CD4-positive, CD25-positive, alpha-beta regulatory T cell (primary cell): ENCODE measurements around the gene STX5. TPM values are rescaled to one million over a fixed set of nuclear protein-coding genes. Genes with fewer than 3 reads are reported as not detected.
"Not testable (repeated sequence)": the region's sequence is repeated elsewhere in the genome, so short reads cannot be mapped to it uniquely, and the experiment has no call there.

Experiments
- ATAC-seq, 2 donors: fragments of 150-1000 bp; cut with Tn5 transposase; one replicate each; pipeline ENCODE4 v1.10.0; 2021; ENCODE audit warnings: low read depth in 2 of 2, moderate number of reproducible peaks in 2 of 2, moderate library complexity in 1 of 2
- DNase-seq, 3 donors: peaks; one replicate each; pipeline versions ENCODE4 v3.0.0 to v3.0.0-alpha.2; 2012 to 2022; ENCODE audit warnings: mixed read lengths in 1 of 3
- H3K27ac ChIP-seq: one replicate; pipeline ENCODE4 v1.7.0; 2013; ENCODE audit warnings: mild to moderate bottlenecking, low read length; ENCODE audit not compliant: insufficient read depth, poor library complexity, severe bottlenecking
- H3K27me3 ChIP-seq: one replicate; pipeline ENCODE4 v1.7.0; 2013; ENCODE audit warnings: low read length; ENCODE audit not compliant: control insufficient read depth, insufficient read depth
- H3K36me3 ChIP-seq: one replicate; pipeline ENCODE4 v1.7.0; 2013; ENCODE audit warnings: mild to moderate bottlenecking, low read length, moderate library complexity; ENCODE audit not compliant: control insufficient read depth, insufficient read depth
- H3K4me1 ChIP-seq: 2 replicates; pipeline ENCODE4 v1.7.0; 2013; ENCODE audit warnings: mild to moderate bottlenecking, low read length; ENCODE audit not compliant: insufficient read depth, control insufficient read depth, poor library complexity, severe bottlenecking
- H3K4me3 ChIP-seq: one replicate; pipeline ENCODE4 v1.7.0; 2013; ENCODE audit warnings: low read depth, mild to moderate bottlenecking, low read length, moderate library complexity
- H3K9me3 ChIP-seq, 2 experiments: 1 replicate in 1 of 2; 2 replicates in 1 of 2; pipeline ENCODE4 v1.7.0; 2013; ENCODE audit warnings: low read length in 2 of 2, mild to moderate bottlenecking in 1 of 2, moderate library complexity in 1 of 2; ENCODE audit not compliant: control insufficient read depth in 2 of 2
- H3K27ac Mint-ChIP-seq, 3 donors: one replicate each; pipeline ENCODE4 v1.8.0; 2020 to 2022; ENCODE audit warnings: mild to moderate bottlenecking in 3 of 3, mixed read lengths in 3 of 3, moderate library complexity in 2 of 3
- H3K27me3 Mint-ChIP-seq: one replicate; pipeline ENCODE4 v1.8.0; 2022; ENCODE audit warnings: mild to moderate bottlenecking, mixed read lengths
- H3K36me3 Mint-ChIP-seq: one replicate; pipeline ENCODE4 v1.8.0; 2020; ENCODE audit warnings: mixed read lengths
- H3K4me1 Mint-ChIP-seq, 4 donors: one replicate each; pipeline ENCODE4 v1.8.0; 2020 to 2022; ENCODE audit warnings: mixed read lengths in 4 of 4, mild to moderate bottlenecking in 1 of 4
- H3K4me3 Mint-ChIP-seq, 4 donors: one replicate each; pipeline ENCODE4 v1.8.0; 2020 to 2022; ENCODE audit warnings: mild to moderate bottlenecking in 4 of 4, mixed read lengths in 4 of 4, moderate library complexity in 3 of 4
- H3K9me3 Mint-ChIP-seq, 7 donors: one replicate each; pipeline ENCODE4 v1.8.0; 2020 to 2022; ENCODE audit warnings: mixed read lengths in 7 of 7, mild to moderate bottlenecking in 3 of 7, moderate library complexity in 2 of 7
- polyA plus RNA-seq, 4 donors: library from polyadenylated mRNA; unstranded; fragments of 300-500 nt; fragmentation: Illumina TruSeq; gene quantifications; one replicate each; pipeline ENCODE4 v1.2.3, GENCODE V29; 2021
- total RNA-seq: library from RNA; stranded (reverse); gene quantifications from one replicate; pipeline ENCODE4 v1.2.3, GENCODE V29; 2022

Gene STX5
- total and polyA plus RNA-seq, 5 donors from 2014 or later: 28.2 to 128 (median 37.4) TPM

GRCh38 chr11:62770778-62771143 is 61.1 kb downstream of the STX5 start:
- Histone ChIP-seq H3K9me3 (no peaks in the 10 kb centered on the region), H3K4me3 (peak overlapping the region; percentile 93), H3K36me3 (peaks cover 15% of the 10 kb centered on the region), H3K27me3 (no peaks in the 10 kb centered on the region), H3K27ac (peak overlapping the region; percentile 92), H3K4me1 (peaks cover 15% of the 10 kb centered on the region)
- H3K4me3 Mint-ChIP-seq: peak overlapping the region; percentile 88 to 97 (median 94)
- ATAC-seq (peak in 1 of 2 donors; percentile 4), DNase-seq (no peak)
- H3K36me3 Mint-ChIP-seq: peaks cover 15% of the 10 kb centered on the region
- peak overlapping the region; percentile 90 to 97 (median 95) for H3K27ac Mint-ChIP-seq
- H3K27me3 Mint-ChIP-seq: no peaks in the 10 kb centered on the region
- H3K4me1 Mint-ChIP-seq: peaks cover 6 to 32% (median 17%) of the 10 kb centered on the region in 4 donors
- no peaks in the 10 kb centered on the region for H3K9me3 Mint-ChIP-seq

- H3K9me3 Mint-ChIP-seq, DNase-seq, H3K36me3 Mint-ChIP-seq, H3K27me3 ChIP-seq, H3K36me3 ChIP-seq, ATAC-seq, H3K27me3 Mint-ChIP-seq, H3K9me3 ChIP-seq: not testable (repeated sequence)
- H3K4me1 ChIP-seq: peaks cover 19% of the 10 kb centered on the region
- Mint-ChIP-seq H3K4me3 (peak overlapping the region; percentile 97 to 99 (median 98)), H3K27ac (peak overlapping the region in 2 of 3 donors; percentile 97 to 98), H3K4me1 (peaks cover 4 to 37% (median 13%) of the 10 kb centered on the region in 4 donors)
- H3K27ac ChIP-seq: peak overlapping the region; percentile 87
- H3K4me3 ChIP-seq: peak overlapping the region; percentile 19
Observed at GRCh38 chr11:62760867-62761227, 71.0 kb downstream of the STX5 start.

- ATAC-seq: no peak
- peaks cover 24% of the 10 kb centered on the region for H3K4me1 ChIP-seq
- DNase-seq: no peak
- H3K27me3 Mint-ChIP-seq: peaks cover 7% of the 10 kb centered on the region
- H3K36me3 Mint-ChIP-seq: peaks cover 3% of the 10 kb centered on the region
- H3K9me3 ChIP-seq: no peaks in the 10 kb centered on the region
- H3K9me3 Mint-ChIP-seq: no peaks in the 10 kb centered on the region
- no peaks in the 10 kb centered on the region for H3K27me3 ChIP-seq
- H3K27ac ChIP-seq: no peak overlapping the region
- no peak overlapping the region for H3K4me3 Mint-ChIP-seq
- H3K4me3 ChIP-seq: no peak overlapping the region
- peaks cover 4 to 32% (median 20%) of the 10 kb centered on the region in 4 donors for H3K4me1 Mint-ChIP-seq
- H3K27ac Mint-ChIP-seq: no peak overlapping the region
- peaks cover 3% of the 10 kb centered on the region for H3K36me3 ChIP-seq
Observed at GRCh38 chr11:62757846-62758788, 73.7 kb downstream of the STX5 start.

Other genes with a start within 250 kb of the STX5 start
- 22.0 TPM for gene TUT1, start 240.5 kb downstream of the STX5 start, total RNA-seq
- gene TUT1, start 240.5 kb downstream of the STX5 start, polyA plus RNA-seq: 10 to 100 TPM in 3 of 4 donors, 1 to 10 TPM in 1; 6.5 to 11.9 (median 10.9) TPM
- 172 TPM for gene MTA2, start 230.2 kb downstream of the STX5 start, total RNA-seq
- gene MTA2, start 230.2 kb downstream of the STX5 start, polyA plus RNA-seq: 10 to 100 TPM; 30.3 to 38.6 (median 33.9) TPM
- 165 TPM for gene EML3, start 219.3 kb downstream of the STX5 start, total RNA-seq
- gene EML3, start 219.3 kb downstream of the STX5 start, polyA plus RNA-seq: 10 to 100 TPM; 16.1 to 23.2 (median 16.4) TPM
- gene ROM1, start 218.8 kb downstream of the STX5 start, total RNA-seq: 1.9 TPM
- 1 to 10 TPM in 2 of 4 donors, under 1 TPM in 2; 0.41 to 1.3 (median 0.80) TPM for gene ROM1, start 218.8 kb downstream of the STX5 start, polyA plus RNA-seq
- 57.5 TPM for gene B3GAT3, start 210.1 kb downstream of the STX5 start, total RNA-seq
- 10 to 100 TPM; 34.3 to 43.1 (median 35.7) TPM for gene B3GAT3, start 210.1 kb downstream of the STX5 start, polyA plus RNA-seq
- gene GANAB, start 185.4 kb downstream of the STX5 start, total RNA-seq: 169 TPM
- 100 to 1,000 TPM; 128 to 138 (median 135) TPM for gene GANAB, start 185.4 kb downstream of the STX5 start, polyA plus RNA-seq
- 11.7 TPM for gene INTS5, start 178.7 kb downstream of the STX5 start, total RNA-seq
- 10 to 100 TPM; 33.2 to 49.9 (median 39.2) TPM for gene INTS5, start 178.7 kb downstream of the STX5 start, polyA plus RNA-seq
- gene C11orf98, start 166.8 kb downstream of the STX5 start, total RNA-seq: 30.5 TPM
- gene C11orf98, start 166.8 kb downstream of the STX5 start, polyA plus RNA-seq: 100 to 1,000 TPM; 118 to 149 (median 137) TPM
- 12.3 TPM for gene CSKMT, start 166.7 kb downstream of the STX5 start, total RNA-seq
- gene CSKMT, start 166.7 kb downstream of the STX5 start, polyA plus RNA-seq: 1 to 10 TPM; 1.9 to 3.8 (median 2.7) TPM
- 3.5 TPM for gene UQCC3, start 160.4 kb downstream of the STX5 start, total RNA-seq
- gene UQCC3, start 160.4 kb downstream of the STX5 start, polyA plus RNA-seq: 10 to 100 TPM; 11.0 to 13.9 (median 12.2) TPM
- gene LBHD1, start 159.8 kb downstream of the STX5 start, total RNA-seq: 9.9 TPM
- gene LBHD1, start 159.8 kb downstream of the STX5 start, polyA plus RNA-seq: 1 to 10 TPM; 1.8 to 2.6 (median 2.2) TPM
- 204 TPM for gene UBXN1, start 153.0 kb downstream of the STX5 start, total RNA-seq
- 100 to 1,000 TPM; 221 to 252 (median 236) TPM for gene UBXN1, start 153.0 kb downstream of the STX5 start, polyA plus RNA-seq
- not detected for gene LRRN4CL, start 142.5 kb downstream of the STX5 start, total RNA-seq
- gene LRRN4CL, start 142.5 kb downstream of the STX5 start, polyA plus RNA-seq: not detected
- 23.9 TPM for gene BSCL2, start 124.6 kb downstream of the STX5 start, total RNA-seq
- 10 to 100 TPM; 36.2 to 49.2 (median 42.9) TPM for gene BSCL2, start 124.6 kb downstream of the STX5 start, polyA plus RNA-seq
- not detected for gene GNG3, start 124.4 kb downstream of the STX5 start, total RNA-seq
- under 1 TPM in 2 of 4 donors, not detected in 2; 0.21 to 0.72 TPM for gene GNG3, start 124.4 kb downstream of the STX5 start, polyA plus RNA-seq
- 52.8 TPM for gene HNRNPUL2, start 104.6 kb downstream of the STX5 start, total RNA-seq
- 1 to 10 TPM in 3 of 4 donors, under 1 TPM in 1; 0.85 to 1.5 (median 1.2) TPM for gene HNRNPUL2, start 104.6 kb downstream of the STX5 start, polyA plus RNA-seq
- 19.4 TPM for gene TTC9C, start 103.6 kb downstream of the STX5 start, total RNA-seq
- 10 to 100 TPM; 27.6 to 39.5 (median 31.6) TPM for gene TTC9C, start 103.6 kb downstream of the STX5 start, polyA plus RNA-seq
- 8.5 TPM for gene ZBTB3, start 77.9 kb downstream of the STX5 start, total RNA-seq
- gene ZBTB3, start 77.9 kb downstream of the STX5 start, polyA plus RNA-seq: 1 to 10 TPM; 4.8 to 7.2 (median 5.5) TPM
- gene POLR2G, start 70.5 kb downstream of the STX5 start, total RNA-seq: 74.9 TPM
- gene POLR2G, start 70.5 kb downstream of the STX5 start, polyA plus RNA-seq: 100 to 1,000 TPM; 241 to 286 (median 253) TPM
- gene TAF6L, start 60.7 kb downstream of the STX5 start, total RNA-seq: 13.1 TPM
- 1 to 10 TPM; 5.8 to 9.5 (median 7.5) TPM for gene TAF6L, start 60.7 kb downstream of the STX5 start, polyA plus RNA-seq
- 26.3 TPM for gene TMEM179B, start 44.6 kb downstream of the STX5 start, total RNA-seq
- gene TMEM179B, start 44.6 kb downstream of the STX5 start, polyA plus RNA-seq: 100 to 1,000 TPM; 129 to 172 (median 152) TPM
- gene TMEM223, start 40.0 kb downstream of the STX5 start, total RNA-seq: 9.1 TPM
- gene TMEM223, start 40.0 kb downstream of the STX5 start, polyA plus RNA-seq: 10 to 100 TPM; 55.2 to 71.9 (median 69.2) TPM
- 309 TPM for gene NXF1, start 26.6 kb downstream of the STX5 start, total RNA-seq
- gene NXF1, start 26.6 kb downstream of the STX5 start, polyA plus RNA-seq: 10 to 100 TPM; 47.3 to 70.9 (median 64.2) TPM
- gene TEX54, start 790 bp upstream of the STX5 start, total RNA-seq: not detected
- 1 to 10 TPM in 2 of 4 donors, under 1 TPM in 1, not detected in 1; 0.76 to 2.2 (median 2.1) TPM for gene TEX54, start 790 bp upstream of the STX5 start, polyA plus RNA-seq
- 201 TPM for gene WDR74, start 7.5 kb upstream of the STX5 start, total RNA-seq
- gene WDR74, start 7.5 kb upstream of the STX5 start, polyA plus RNA-seq: 10 to 100 TPM; 41.6 to 61.1 (median 49.0) TPM
- gene SLC3A2, start 48.8 kb upstream of the STX5 start, total RNA-seq: 277 TPM
- 100 to 1,000 TPM; 158 to 172 (median 168) TPM for gene SLC3A2, start 48.8 kb upstream of the STX5 start, polyA plus RNA-seq
- not detected for gene CHRM1, start 89.3 kb upstream of the STX5 start, total RNA-seq
- not detected for gene CHRM1, start 89.3 kb upstream of the STX5 start, polyA plus RNA-seq
- gene SLC22A6, start 152.9 kb upstream of the STX5 start, total RNA-seq: not detected
- gene SLC22A6, start 152.9 kb upstream of the STX5 start, polyA plus RNA-seq: not detected
- gene SLC22A8, start 183.8 kb upstream of the STX5 start, total RNA-seq: not detected
- gene SLC22A8, start 183.8 kb upstream of the STX5 start, polyA plus RNA-seq: not detected